HCT116 (cell line): ENCODE measurements around the gene HES1. TPM values are rescaled to one million over a fixed set of nuclear protein-coding genes. Genes with fewer than 3 reads are reported as not detected.

Experiments used
- ATAC-seq: fragments of 200-7000 bp; cut with Tn5 transposase; 2 replicates; pipeline ENCODE4 v1.9.1; 2020; ENCODE audit warnings: mild to moderate bottlenecking, moderate library complexity
- BruUV-seq: library from RNA; stranded (reverse); fragments of 400-500 nt; replicated peaks from 2 replicates; lab custom pipeline; 2021; lab: Mats Ljungman, UMichigan
- CTCF ChIA-PET: fragments of 300-600 bp; sonication (Branson Sonifier 250); formaldehyde crosslinking; loops from one replicate; lab custom pipeline; 2021; ENCODE audit warnings: antibody characterized with exemption; lab: Charles Lee
- POLR2A ChIA-PET: fragments of 300-600, 350-600 bp; sonication (Branson Sonifier 250); formaldehyde crosslinking; loops from one replicate; lab custom pipeline; 2021; ENCODE audit warnings: antibody characterized with exemption; lab: Charles Lee
- RAD21 ChIA-PET, 2 experiments: fragments of 300-600 bp; sonication (Branson Sonifier 250); formaldehyde crosslinking; loops; one replicate each; lab custom pipeline; 2023; ENCODE audit warnings: low total read pairs in 2 of 2; ENCODE audit not compliant: uncharacterized antibody in 2 of 2, unreplicated experiment in 2 of 2, low non-redundant PET in 1 of 2; lab: Charles Lee
- DNase-seq: peaks from one replicate; pipeline ENCODE4 v3.0.0-alpha.2; 2010; ENCODE audit warnings: low read depth, low spot score
- H2AFZ ChIP-seq: fragments of 200-600 bp; shearing (Covaris generic), sonication (generic); 2 replicates; pipeline ENCODE4 v1.6.1; 2017; ENCODE audit warnings: low read depth, mixed run types, mixed read lengths, antibody characterized with exemption, low read length; ENCODE audit not compliant: poor library complexity, severe bottlenecking
- H3K27ac ChIP-seq: 2 replicates; pipeline ENCODE4 v1.5.1; 2012; ENCODE audit warnings: low read depth, low read length
- H3K27me3 ChIP-seq: fragments of 200-600 bp; sonication (generic); 2 replicates; pipeline ENCODE4 v1.6.1; 2016; ENCODE audit warnings: mixed run types, low read length, mixed read lengths; ENCODE audit not compliant: insufficient read depth
- H3K36me3 ChIP-seq, 2 experiments: fragments of 200-500 bp in 1 of 2; fragments of 200-600 bp in 1 of 2; sonication (Bioruptor generic) in 1 of 2; sonication (generic) in 1 of 2; 2 replicates each; pipeline versions ENCODE4 v1.5.1 to v1.6.1; 2014 to 2016; ENCODE audit warnings: low read length in 2 of 2, inconsistent platforms in 1 of 2, mixed read lengths in 1 of 2, mixed run types in 1 of 2; ENCODE audit not compliant: insufficient read depth in 2 of 2, control insufficient read depth in 1 of 2
- H3K4me1 ChIP-seq, 2 experiments: fragments of 200-600 bp in 1 of 2; sonication (generic) in 1 of 2; 2 replicates each; pipeline versions ENCODE4 v1.5.1 to v1.6.1; 2012 to 2017; ENCODE audit warnings: low read length in 2 of 2, inconsistent platforms in 1 of 2, mild to moderate bottlenecking in 1 of 2, mixed read lengths in 1 of 2, mixed run types in 1 of 2, moderate library complexity in 1 of 2; ENCODE audit not compliant: insufficient read depth in 2 of 2, control insufficient read depth in 1 of 2
- H3K4me2 ChIP-seq: fragments of 200-600 bp; sonication (generic); 2 replicates; pipeline ENCODE4 v1.6.1; 2017; ENCODE audit warnings: mixed run types, low read length, mixed read lengths
- H3K4me3 ChIP-seq, 2 experiments: fragments of 200-600 bp in 1 of 2; sonication (generic) in 1 of 2; replicated peaks in 1 of 2; 2 replicates each; pipeline ENCODE4 v1.5.1; 2011 to 2016; ENCODE audit warnings: low read length in 2 of 2, control low read depth in 1 of 2, low read depth in 1 of 2, mild to moderate bottlenecking in 1 of 2, mixed read lengths in 1 of 2, mixed run types in 1 of 2
- H3K79me2 ChIP-seq: fragments of 200-600 bp; sonication (generic); 2 replicates; pipeline ENCODE4 v1.6.1; 2017; ENCODE audit warnings: mild to moderate bottlenecking, mixed run types, low read length, moderate library complexity, mixed read lengths; ENCODE audit not compliant: insufficient read depth
- H3K9ac ChIP-seq: fragments of 200-600 bp; sonication (generic); 2 replicates; pipeline ENCODE4 v1.6.1; 2016; ENCODE audit warnings: low read length, mixed read lengths
- H3K9me2 ChIP-seq: fragments of 200-600 bp; sonication (generic), shearing (Covaris generic); 2 replicates; pipeline ENCODE4 v1.6.1; 2017; ENCODE audit warnings: mixed run types, mild to moderate bottlenecking, moderate library complexity; ENCODE audit not compliant: insufficient read depth
- H3K9me3 ChIP-seq, 2 experiments: fragments of 200-500 bp in 1 of 2; fragments of 200-600 bp in 1 of 2; sonication (Bioruptor generic) in 1 of 2; sonication (generic) in 1 of 2; 2 replicates each; pipeline ENCODE4 v1.6.1; 2014 to 2017; ENCODE audit warnings: low read length in 2 of 2, mixed read lengths in 2 of 2, inconsistent platforms in 1 of 2, low read depth in 1 of 2, mild to moderate bottlenecking in 1 of 2, mixed run types in 1 of 2, moderate library complexity in 1 of 2; ENCODE audit not compliant: control insufficient read depth in 1 of 2, insufficient read depth in 1 of 2
- H4K20me1 ChIP-seq: fragments of 200-600 bp; sonication (generic), shearing (Covaris generic); 2 replicates; pipeline ENCODE4 v1.6.1; 2017; ENCODE audit warnings: mixed run types, mild to moderate bottlenecking, moderate library complexity; ENCODE audit not compliant: insufficient read depth
- EGR1 ChIP-seq: IDR thresholded peaks from 2 replicates; pipeline ENCODE4 v1.6.1; 2012; ENCODE audit warnings: low read depth
- EZH2 ChIP-seq: fragments of 200-600 bp; sonication (generic); IDR thresholded peaks from 2 replicates; pipeline ENCODE4 v1.6.1; 2017; ENCODE audit warnings: antibody characterized with exemption, mixed run types
- POLR2A ChIP-seq: IDR thresholded peaks from 2 replicates; pipeline ENCODE4 v1.7.0; 2011; ENCODE audit warnings: borderline replicate concordance; ENCODE audit not compliant: insufficient read depth, insufficient read length; ENCODE audit errors: extremely low read depth
- RAD21 ChIP-seq: IDR thresholded peaks from 2 replicates; pipeline ENCODE4 v1.6.1; 2012; ENCODE audit warnings: low read depth, mild to moderate bottlenecking
- REST ChIP-seq: IDR thresholded peaks from 2 replicates; pipeline ENCODE4 v1.6.1; 2012; ENCODE audit warnings: low read depth
- SP1 ChIP-seq: IDR thresholded peaks from 2 replicates; pipeline ENCODE4 v1.6.1; 2012; ENCODE audit warnings: low read depth
- TCF7L2 ChIP-seq: IDR thresholded peaks from 2 replicates; pipeline ENCODE4 v1.7.0; 2011; ENCODE audit warnings: borderline replicate concordance, inconsistent platforms; ENCODE audit not compliant: insufficient read depth, insufficient read length; ENCODE audit errors: extremely low read depth
- ZNF274 ChIP-seq: fragments of 200-500 bp; sonication (Bioruptor generic); IDR thresholded peaks from 2 replicates; pipeline ENCODE4 v1.6.1; 2014; ENCODE audit warnings: mild to moderate bottlenecking, low read depth, low read length, inconsistent platforms
- intact Hi-C: fragments of 100-400 bp; cut with micrococcal nuclease; formaldehyde crosslinking; loops from 2 replicates; pipeline ENCODE4 v1.10.0; 2022
- total RNA-seq: library from RNA; stranded (reverse); gene quantifications from one replicate; pipeline ENCODE4 v1.2.1, GENCODE V29; 2021; ENCODE audit not compliant: unreplicated experiment
- TF ChIP-seq, protein P1 (sequence below): IDR thresholded peaks from 2 replicates; pipeline ENCODE4 v1.6.1; 2012
- TF ChIP-seq, protein P2 (sequence below): IDR thresholded peaks from 2 replicates; pipeline ENCODE4 v1.6.1; 2011; ENCODE audit warnings: mild to moderate bottlenecking, low read length, moderate library complexity; ENCODE audit not compliant: insufficient replicate concordance; ENCODE audit errors: extremely low read depth

Gene HES1
- total RNA-seq, 1 experiment from 2014 or later, result 32.9 TPM

- Histone ChIP-seq H3K4me1 (peaks cover 5 to 22% of the 10 kb centered on the region in 2 experiments; a peak in 3 of 4 replicates), H3K9me2 (no peaks in the 10 kb centered on the region), H3K36me3 (no peaks in the 10 kb centered on the region), H2AFZ (no peak overlapping the region), H3K79me2 (no peaks in the 10 kb centered on the region), H3K27ac (no peak overlapping the region), H3K4me3 (no peak overlapping the region), H3K4me2 (no peak overlapping the region), H4K20me1 (no peaks in the 10 kb centered on the region), H3K27me3 (no peaks in the 10 kb centered on the region), H3K9ac (no peak overlapping the region), H3K9me3 (no peaks in the 10 kb centered on the region)
- intact Hi-C loops, result no loop called here
- BruUV-seq, result no TSS peak
- no peak for DNase-seq
- ChIA-PET RAD21 (no interaction called here), CTCF (no interaction called here), POLR2A (interaction anchor here (1.2 to 1.9 kb wide), 2 partner anchors 19 to 163 kb away, joined by 5 read pairs; no protein-coding TSS in a partner anchor)
- ATAC-seq, result no peak
- TF ChIP-seq SP1 (no peak), REST (no peak), EGR1 (no peak), EZH2 (no peak), RAD21 (no peak), ZNF274 (no peak), POLR2A (no peak), TCF7L2 (no peak)
- TF ChIP-seq, protein P1, sequence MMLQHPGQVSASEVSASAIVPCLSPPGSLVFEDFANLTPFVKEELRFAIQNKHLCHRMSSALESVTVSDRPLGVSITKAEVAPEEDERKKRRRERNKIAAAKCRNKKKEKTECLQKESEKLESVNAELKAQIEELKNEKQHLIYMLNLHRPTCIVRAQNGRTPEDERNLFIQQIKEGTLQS, result no peak
- TF ChIP-seq, protein P2, sequence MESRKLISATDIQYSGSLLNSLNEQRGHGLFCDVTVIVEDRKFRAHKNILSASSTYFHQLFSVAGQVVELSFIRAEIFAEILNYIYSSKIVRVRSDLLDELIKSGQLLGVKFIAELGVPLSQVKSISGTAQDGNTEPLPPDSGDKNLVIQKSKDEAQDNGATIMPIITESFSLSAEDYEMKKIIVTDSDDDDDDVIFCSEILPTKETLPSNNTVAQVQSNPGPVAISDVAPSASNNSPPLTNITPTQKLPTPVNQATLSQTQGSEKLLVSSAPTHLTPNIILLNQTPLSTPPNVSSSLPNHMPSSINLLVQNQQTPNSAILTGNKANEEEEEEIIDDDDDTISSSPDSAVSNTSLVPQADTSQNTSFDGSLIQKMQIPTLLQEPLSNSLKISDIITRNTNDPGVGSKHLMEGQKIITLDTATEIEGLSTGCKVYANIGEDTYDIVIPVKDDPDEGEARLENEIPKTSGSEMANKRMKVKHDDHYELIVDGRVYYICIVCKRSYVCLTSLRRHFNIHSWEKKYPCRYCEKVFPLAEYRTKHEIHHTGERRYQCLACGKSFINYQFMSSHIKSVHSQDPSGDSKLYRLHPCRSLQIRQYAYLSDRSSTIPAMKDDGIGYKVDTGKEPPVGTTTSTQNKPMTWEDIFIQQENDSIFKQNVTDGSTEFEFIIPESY, result no peak
These were observed 24.2 kb downstream of the HES1 start for GRCh38 chr3:194160158-194160557.
